GM21423 (cell line): ENCODE results near the gene TRAIP.
"Not testable (repeated sequence)": the region's sequence is repeated elsewhere in the genome, so short reads cannot be mapped to it uniquely, and the experiment has no call there.

Source experiments
- ATAC-seq: cut with Tn5 transposase; IDR thresholded peaks from one replicate; pipeline ENCODE4 v1.9.1; 2021; ENCODE audit warnings: mild to moderate bottlenecking, moderate library complexity; ENCODE audit not compliant: unreplicated experiment

The TRAIP gene

GRCh38 chr3:49793486-49794085, 62.8 kb downstream of the TRAIP start:
- no peak for ATAC-seq

GRCh38 chr3:49792371-49793150, 63.8 kb downstream of the TRAIP start:
- ATAC-seq = no peak

GRCh38 chr3:49791571-49791970, 64.8 kb downstream of the TRAIP start:
- ATAC-seq = no peak

- ATAC-seq = no peak
Measured at GRCh38 chr3:49790626-49791411, 65.5 kb downstream of the TRAIP start.

GRCh38 chr3:49788056-49788455, 68.3 kb downstream of the TRAIP start:
- ATAC-seq = no peak

GRCh38 chr3:49787536-49787935, 68.8 kb downstream of the TRAIP start:
- no peak for ATAC-seq

GRCh38 chr3:49787182-49787464, 69.2 kb downstream of the TRAIP start:
- ATAC-seq = no peak

GRCh38 chr3:49786357-49787181, 69.8 kb downstream of the TRAIP start, which contains the start of gene IP6K1:
TSS of gene IP6K1 (minus strand) at chr3:49786542. CDS start at chr3:49748040, 38,502 bp downstream.
- ATAC-seq = peak; percentile 99

GRCh38 chr3:49785565-49786356, 70.6 kb downstream of the TRAIP start:
- peak; percentile 39 for ATAC-seq

- not testable (repeated sequence) for ATAC-seq
Measured at GRCh38 chr3:49782277-49782676, 74.1 kb downstream of the TRAIP start.

- ATAC-seq = no peak
Measured at GRCh38 chr3:49781415-49782199, 74.8 kb downstream of the TRAIP start.

GRCh38 chr3:49780975-49781365, 75.4 kb downstream of the TRAIP start:
- not testable (repeated sequence) for ATAC-seq

- ATAC-seq = no peak
Measured at GRCh38 chr3:49780080-49780974, 76.0 kb downstream of the TRAIP start.

- no peak for ATAC-seq
Measured at GRCh38 chr3:49779358-49780079, 76.8 kb downstream of the TRAIP start.
